Small intestine (tissue), 16 donors: ENCODE measurements around the gene APOBEC3F. TPM values are rescaled to one million over a fixed set of nuclear protein-coding genes. Genes with fewer than 3 reads are reported as not detected.
"Not testable (repeated sequence)": the region's sequence is repeated elsewhere in the genome, so short reads cannot be mapped to it uniquely, and the experiment has no call there.

Experiments used
- DNase-seq, 2 donors: peaks; one replicate each; pipeline versions ENCODE4 v3.0.0 to v3.0.0-alpha.2; 2013
- FAIRE-seq: peaks from 2 replicates; lab custom pipeline; 2012; peaks lifted over from hg19 to GRCh38; lab: Jason Lieb, UNC
- H3K27ac ChIP-seq, 3 donors: one replicate each; pipeline ENCODE4 v1.5.1; 2013; ENCODE audit warnings: low read length in 2 of 3, mild to moderate bottlenecking in 2 of 3, control low read depth in 1 of 3, inconsistent platforms in 1 of 3, low read depth in 1 of 3, moderate library complexity in 1 of 3
- H3K27me3 ChIP-seq, 3 donors: one replicate each; pipeline ENCODE4 v1.6.1; 2013; ENCODE audit warnings: low read length in 3 of 3, inconsistent platforms in 1 of 3; ENCODE audit not compliant: control insufficient read depth in 3 of 3, insufficient read depth in 3 of 3
- H3K36me3 ChIP-seq, 3 donors: one replicate each; pipeline ENCODE4 v1.6.1; 2013; ENCODE audit warnings: low read length in 3 of 3, inconsistent platforms in 1 of 3, low read depth in 1 of 3, mild to moderate bottlenecking in 1 of 3, moderate library complexity in 1 of 3; ENCODE audit not compliant: control insufficient read depth in 3 of 3, insufficient read depth in 2 of 3
- H3K4me1 ChIP-seq, 3 donors: one replicate each; pipeline ENCODE4 v1.6.1; 2013; ENCODE audit warnings: low read length in 2 of 3, inconsistent platforms in 1 of 3, low read depth in 1 of 3, mild to moderate bottlenecking in 1 of 3, moderate library complexity in 1 of 3; ENCODE audit not compliant: control insufficient read depth in 3 of 3, insufficient read depth in 2 of 3
- H3K4me3 ChIP-seq, 3 donors: one replicate each; pipeline ENCODE4 v1.5.1; 2013; ENCODE audit warnings: low read length in 3 of 3, control low read depth in 1 of 3, inconsistent platforms in 1 of 3, low read depth in 1 of 3, mild to moderate bottlenecking in 1 of 3, moderate library complexity in 1 of 3
- H3K9me3 ChIP-seq, 2 donors: one replicate each; pipeline ENCODE4 v1.6.1; 2013; ENCODE audit warnings: low read depth in 1 of 2, low read length in 1 of 2; ENCODE audit not compliant: control insufficient read depth in 2 of 2, insufficient read depth in 1 of 2
- WGBS, 3 donors: extraction: QIAGEN DNeasy Blood & Tissue Kit; methylation state at CpG; one replicate each; pipeline ENCODE4 v1.1.7; 2013; 5-methylcytosine and 5-hydroxymethylcytosine counted together
- long read RNA-seq, 10 donors: transcript quantifications; one replicate each; lab custom pipeline, GENCODE V29; 2026
- polyA plus RNA-seq, 4 donors: library from polyadenylated mRNA; stranded (reverse) in 3 of 4; unstranded in 1 of 4; fragments of 200-250 nt in 3 of 4; fragments of 120-200 nt in 1 of 4; gene quantifications; one replicate each; pipeline versions ENCODE4 v1.2.1 to v1.2.3, GENCODE V29; 2013
- donor health status: healthy with polysubstance abuse.
- donor health status: control.
- donor health status: control.
- donor health status: Bipolar disorder and iron deficiency.
- donor health status: healthy.

APOBEC3F gene
- 1 to 10 TPM; 3.1 to 4.4 (median 3.6) TPM for polyA plus RNA-seq
- long read RNA-seq, donor 1, partial matches to known transcripts, result 0 of 3 reads
- long read RNA-seq, donor 1, other reads (novel, unspliced or antisense), result 0 of 3 reads
- long read RNA-seq, donor 2, result 0 reads
- long read RNA-seq, donor 3, partial matches to known transcripts, result 0 of 1 reads
- long read RNA-seq, donor 3, other reads (novel, unspliced or antisense), result 0 of 1 reads
- long read RNA-seq, donor 4, result 0 reads
- long read RNA-seq, donor 5, result 0 reads
- long read RNA-seq, donor 6, result 0 reads
- long read RNA-seq, donor 7, partial matches to known transcripts, result 18 of 19 reads
- long read RNA-seq, donor 7, other reads (novel, unspliced or antisense), result 0 of 19 reads
- long read RNA-seq, donor 8, partial matches to known transcripts, result 0 of 1 reads
- long read RNA-seq, donor 8, other reads (novel, unspliced or antisense), result 0 of 1 reads
- long read RNA-seq, donor 9, result 0 reads
- long read RNA-seq, donor 10, result 0 reads

- peak; percentile 62 to 64 for DNase-seq
- 0 to 1% (median 1%) methylated on average over 14 to 21 of the region's 21 CpGs for WGBS, 3 donors
- not testable (repeated sequence) for H3K9me3 ChIP-seq, FAIRE-seq, H3K4me1 ChIP-seq, H3K27me3 ChIP-seq
- peak within 1 kb of the TSS; percentile 44 to 65 (median 57) for H3K4me3 ChIP-seq
- H3K27ac ChIP-seq, result peak within 1 kb of the TSS; percentile 40 to 83 (median 77)
- peaks cover 0 to 14% (median 0%) of the 10 kb centered on the region in 3 donors for H3K36me3 ChIP-seq
Measured at GRCh38 chr22:39040538-39041296, at the start of gene APOBEC3F. Gene APOBEC3F, plus strand, starts transcription at chr22:39040864. Its CDS starts 97 bp downstream, at chr22:39040961.

- H3K36me3 ChIP-seq, DNase-seq, H3K4me3 ChIP-seq, H3K4me1 ChIP-seq, H3K27me3 ChIP-seq, H3K9me3 ChIP-seq, FAIRE-seq: not testable (repeated sequence)
- peak overlapping the region in 1 of 3 donors; percentile 1 for H3K27ac ChIP-seq
- WGBS, 3 donors, result 37 to 46% (median 43%) methylated on average over 5 to 12 of the region's 12 CpGs
Measured at GRCh38 chr22:38992871-38993371, 47.7 kb upstream of the APOBEC3F start.

- no peak overlapping the region for H3K27ac ChIP-seq
- FAIRE-seq, result no peak
- WGBS, 3 donors, result 54 to 64% (median 61%) methylated on average over 6 of the region's 6 CpGs
Measured at GRCh38 chr22:38996105-38996504, 44.6 kb upstream of the APOBEC3F start.

GRCh38 chr22:38997518-38997917, 43.1 kb upstream of the APOBEC3F start:
- no peak overlapping the region for H3K27ac ChIP-seq
- H3K36me3 ChIP-seq, result no peaks in the 10 kb centered on the region
- no peaks in the 10 kb centered on the region for H3K4me1 ChIP-seq
- peaks cover 0 to 3% (median 0%) of the 10 kb centered on the region in 3 donors for H3K27me3 ChIP-seq
- peaks cover 0 to 8% of the 10 kb centered on the region in 2 donors for H3K9me3 ChIP-seq
- DNase-seq (no peak), FAIRE-seq (no peak)
- 76 to 83% (median 82%) methylated on average over 3 of the region's 3 CpGs for WGBS, 3 donors
- H3K4me3 ChIP-seq, result no peak overlapping the region

More at GRCh38 chr22:38996105-38996504, 44.6 kb upstream of the APOBEC3F start:
- H3K4me3 ChIP-seq, result no peak overlapping the region
- peaks cover 0 to 3% (median 0%) of the 10 kb centered on the region in 3 donors for H3K27me3 ChIP-seq
- no peaks in the 10 kb centered on the region for H3K36me3 ChIP-seq
- H3K4me1 ChIP-seq, result no peaks in the 10 kb centered on the region
- H3K9me3 ChIP-seq, result peaks cover 0 to 8% of the 10 kb centered on the region in 2 donors
- DNase-seq, result no peak

GRCh38 chr22:39003165-39003638, 37.5 kb upstream of the APOBEC3F start:
- no peak for FAIRE-seq
- peaks cover 0 to 3% (median 0%) of the 10 kb centered on the region in 3 donors for H3K27me3 ChIP-seq

GRCh38 chr22:39007177-39007576, 33.5 kb upstream of the APOBEC3F start:
- WGBS, 3 donors, result 97 to 99% (median 99%) methylated on average over 5 of the region's 5 CpGs
- Histone ChIP-seq H3K27ac (no peak overlapping the region), H3K9me3 (no peaks in the 10 kb centered on the region), H3K36me3 (no peaks in the 10 kb centered on the region), H3K27me3 (no peaks in the 10 kb centered on the region), H3K4me3 (no peak overlapping the region), H3K4me1 (no peaks in the 10 kb centered on the region)
- FAIRE-seq (no peak), DNase-seq (no peak)

More at GRCh38 chr22:39003165-39003638, 37.5 kb upstream of the APOBEC3F start:
- no peaks in the 10 kb centered on the region for H3K36me3 ChIP-seq
- WGBS, 3 donors, result 11 to 14% (median 12%) methylated on average over 7 of the region's 7 CpGs
- no peak overlapping the region for H3K4me3 ChIP-seq
- peak; percentile 66 to 78 for DNase-seq
- no peaks in the 10 kb centered on the region for H3K4me1 ChIP-seq
- peak overlapping the region in 1 of 3 donors; percentile 2 for H3K27ac ChIP-seq
- H3K9me3 ChIP-seq, result peaks cover 0 to 3% of the 10 kb centered on the region in 2 donors

GRCh38 chr22:39008271-39008850, 32.3 kb upstream of the APOBEC3F start:
- H3K4me3 ChIP-seq, H3K9me3 ChIP-seq, H3K27me3 ChIP-seq, DNase-seq, H3K4me1 ChIP-seq, H3K27ac ChIP-seq, FAIRE-seq, H3K36me3 ChIP-seq: not testable (repeated sequence)
- 85 to 92% (median 90%) methylated on average over 8 of the region's 8 CpGs for WGBS, 3 donors

GRCh38 chr22:39010946-39011345, 29.7 kb upstream of the APOBEC3F start:
- H3K4me3 ChIP-seq, result no peak overlapping the region
- 64 to 71% (median 71%) methylated on average over 15 of the region's 15 CpGs for WGBS, 3 donors
- H3K27me3 ChIP-seq, result no peaks in the 10 kb centered on the region
- no peaks in the 10 kb centered on the region for H3K9me3 ChIP-seq
- peaks cover 0 to 14% (median 0%) of the 10 kb centered on the region in 3 donors for H3K4me1 ChIP-seq
- no peak for FAIRE-seq
- no peaks in the 10 kb centered on the region for H3K36me3 ChIP-seq
- no peak overlapping the region for H3K27ac ChIP-seq
- no peak for DNase-seq
